WTC11 (cell line): ENCODE measurements around the gene BRIX1.

Experiments
- CREM ChIP-seq: sonication (generic); formaldehyde crosslinking; IDR thresholded peaks from 2 replicates; pipeline ENCODE4 v1.8.1; 2022; ENCODE audit warnings: mild to moderate bottlenecking, missing genetic modification reagents, moderate library complexity
- ESRRA ChIP-seq: sonication (generic); formaldehyde crosslinking; IDR thresholded peaks from 2 replicates; pipeline ENCODE4 v1.8.1; 2022; ENCODE audit warnings: mild to moderate bottlenecking, missing genetic modification reagents, borderline replicate concordance
- FOXK1 ChIP-seq: sonication (generic); formaldehyde crosslinking; IDR thresholded peaks from 2 replicates; pipeline ENCODE4 v1.8.0; 2022; ENCODE audit warnings: mild to moderate bottlenecking, moderate library complexity, missing genetic modification reagents
- TP53 ChIP-seq: sonication (generic); formaldehyde crosslinking; IDR thresholded peaks from 2 replicates; pipeline ENCODE4 v1.8.1; 2023; ENCODE audit warnings: mild to moderate bottlenecking, missing genetic modification reagents
- ZNF232 ChIP-seq: sonication (generic); formaldehyde crosslinking; IDR thresholded peaks from 2 replicates; pipeline ENCODE4 v1.8.0; 2022; ENCODE audit warnings: mild to moderate bottlenecking, missing genetic modification reagents
- TF ChIP-seq, protein P1 (sequence below): fragments of 200-600 bp; IDR thresholded peaks from 2 replicates; pipeline ENCODE4 v1.8.0; 2022; ENCODE audit warnings: antibody characterized with exemption
- TF ChIP-seq, protein P2 (sequence below): fragments of 250-450 bp; sonication (Bioruptor Pico); IDR thresholded peaks from 2 replicates; pipeline ENCODE4 v1.9.0; 2021; ENCODE audit warnings: mild to moderate bottlenecking, borderline replicate concordance
- TF ChIP-seq, protein P3 (sequence below): sonication (generic); formaldehyde crosslinking; conservative IDR thresholded peaks from 2 replicates; pipeline ENCODE4 v1.8.1; 2022; ENCODE audit warnings: mild to moderate bottlenecking, missing genetic modification reagents

DNA sequence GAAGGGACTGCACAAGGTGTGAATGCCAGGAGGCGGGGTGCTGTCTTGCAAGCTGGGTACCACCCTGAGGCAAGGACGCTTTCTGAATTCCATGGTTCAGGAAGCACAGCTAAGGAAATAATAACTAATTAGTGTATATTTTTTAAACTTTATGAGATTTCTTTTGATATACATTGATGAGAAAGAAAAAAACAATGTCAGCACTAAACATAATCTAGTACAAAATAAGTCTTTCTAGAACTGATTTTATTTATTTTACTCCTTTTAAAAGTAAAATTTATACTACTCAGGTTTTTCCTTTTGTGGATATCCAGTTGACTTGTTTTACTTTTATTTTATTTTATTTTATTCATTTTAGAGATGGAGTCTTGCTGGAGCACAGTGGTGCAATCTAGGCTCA is 17.4 kb downstream of the BRIX1 start:
- TF ChIP-seq, protein P1, sequence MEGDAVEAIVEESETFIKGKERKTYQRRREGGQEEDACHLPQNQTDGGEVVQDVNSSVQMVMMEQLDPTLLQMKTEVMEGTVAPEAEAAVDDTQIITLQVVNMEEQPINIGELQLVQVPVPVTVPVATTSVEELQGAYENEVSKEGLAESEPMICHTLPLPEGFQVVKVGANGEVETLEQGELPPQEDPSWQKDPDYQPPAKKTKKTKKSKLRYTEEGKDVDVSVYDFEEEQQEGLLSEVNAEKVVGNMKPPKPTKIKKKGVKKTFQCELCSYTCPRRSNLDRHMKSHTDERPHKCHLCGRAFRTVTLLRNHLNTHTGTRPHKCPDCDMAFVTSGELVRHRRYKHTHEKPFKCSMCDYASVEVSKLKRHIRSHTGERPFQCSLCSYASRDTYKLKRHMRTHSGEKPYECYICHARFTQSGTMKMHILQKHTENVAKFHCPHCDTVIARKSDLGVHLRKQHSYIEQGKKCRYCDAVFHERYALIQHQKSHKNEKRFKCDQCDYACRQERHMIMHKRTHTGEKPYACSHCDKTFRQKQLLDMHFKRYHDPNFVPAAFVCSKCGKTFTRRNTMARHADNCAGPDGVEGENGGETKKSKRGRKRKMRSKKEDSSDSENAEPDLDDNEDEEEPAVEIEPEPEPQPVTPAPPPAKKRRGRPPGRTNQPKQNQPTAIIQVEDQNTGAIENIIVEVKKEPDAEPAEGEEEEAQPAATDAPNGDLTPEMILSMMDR: no peak
- TF ChIP-seq, protein P2, sequence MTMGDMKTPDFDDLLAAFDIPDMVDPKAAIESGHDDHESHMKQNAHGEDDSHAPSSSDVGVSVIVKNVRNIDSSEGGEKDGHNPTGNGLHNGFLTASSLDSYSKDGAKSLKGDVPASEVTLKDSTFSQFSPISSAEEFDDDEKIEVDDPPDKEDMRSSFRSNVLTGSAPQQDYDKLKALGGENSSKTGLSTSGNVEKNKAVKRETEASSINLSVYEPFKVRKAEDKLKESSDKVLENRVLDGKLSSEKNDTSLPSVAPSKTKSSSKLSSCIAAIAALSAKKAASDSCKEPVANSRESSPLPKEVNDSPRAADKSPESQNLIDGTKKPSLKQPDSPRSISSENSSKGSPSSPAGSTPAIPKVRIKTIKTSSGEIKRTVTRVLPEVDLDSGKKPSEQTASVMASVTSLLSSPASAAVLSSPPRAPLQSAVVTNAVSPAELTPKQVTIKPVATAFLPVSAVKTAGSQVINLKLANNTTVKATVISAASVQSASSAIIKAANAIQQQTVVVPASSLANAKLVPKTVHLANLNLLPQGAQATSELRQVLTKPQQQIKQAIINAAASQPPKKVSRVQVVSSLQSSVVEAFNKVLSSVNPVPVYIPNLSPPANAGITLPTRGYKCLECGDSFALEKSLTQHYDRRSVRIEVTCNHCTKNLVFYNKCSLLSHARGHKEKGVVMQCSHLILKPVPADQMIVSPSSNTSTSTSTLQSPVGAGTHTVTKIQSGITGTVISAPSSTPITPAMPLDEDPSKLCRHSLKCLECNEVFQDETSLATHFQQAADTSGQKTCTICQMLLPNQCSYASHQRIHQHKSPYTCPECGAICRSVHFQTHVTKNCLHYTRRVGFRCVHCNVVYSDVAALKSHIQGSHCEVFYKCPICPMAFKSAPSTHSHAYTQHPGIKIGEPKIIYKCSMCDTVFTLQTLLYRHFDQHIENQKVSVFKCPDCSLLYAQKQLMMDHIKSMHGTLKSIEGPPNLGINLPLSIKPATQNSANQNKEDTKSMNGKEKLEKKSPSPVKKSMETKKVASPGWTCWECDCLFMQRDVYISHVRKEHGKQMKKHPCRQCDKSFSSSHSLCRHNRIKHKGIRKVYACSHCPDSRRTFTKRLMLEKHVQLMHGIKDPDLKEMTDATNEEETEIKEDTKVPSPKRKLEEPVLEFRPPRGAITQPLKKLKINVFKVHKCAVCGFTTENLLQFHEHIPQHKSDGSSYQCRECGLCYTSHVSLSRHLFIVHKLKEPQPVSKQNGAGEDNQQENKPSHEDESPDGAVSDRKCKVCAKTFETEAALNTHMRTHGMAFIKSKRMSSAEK (CRISPR knock-in tag): no peak
- TF ChIP-seq FOXK1 (CRISPR knock-in tag): no peak
- TF ChIP-seq TP53 (CRISPR knock-in tag): no peak
- no peak for TF ChIP-seq ESRRA (CRISPR knock-in tag)
- TF ChIP-seq ZNF232: no peak
- no peak for TF ChIP-seq CREM
- TF ChIP-seq, protein P3, sequence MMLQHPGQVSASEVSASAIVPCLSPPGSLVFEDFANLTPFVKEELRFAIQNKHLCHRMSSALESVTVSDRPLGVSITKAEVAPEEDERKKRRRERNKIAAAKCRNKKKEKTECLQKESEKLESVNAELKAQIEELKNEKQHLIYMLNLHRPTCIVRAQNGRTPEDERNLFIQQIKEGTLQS (CRISPR knock-in tag): no peak
